B cell (primary cell): Measurements from ENCODE around the gene DLAT. TPM values are rescaled to one million over a fixed set of nuclear protein-coding genes. Genes with fewer than 3 reads are reported as not detected.

Experiments
- ATAC-seq: fragments of 200-7000 bp; cut with Tn5 transposase; one replicate; pipeline ENCODE4 v1.10.0; 2021; ENCODE audit warnings: low read depth, mild to moderate bottlenecking, moderate number of reproducible peaks, moderate library complexity
- CTCF ChIA-PET: fragments of 350-600 bp; sonication (Branson Sonifier 250); formaldehyde crosslinking; loops from one replicate; lab custom pipeline; 2021; ENCODE audit warnings: antibody characterized with exemption, inconsistent platforms; lab: Charles Lee
- POLR2A ChIA-PET: fragments of 350-600 bp; sonication (Branson Sonifier 250); formaldehyde crosslinking; loops from one replicate; lab custom pipeline; 2021; ENCODE audit warnings: antibody characterized with exemption; lab: Charles Lee
- DNase-seq: peaks from one replicate; pipeline ENCODE4 v3.0.0; 2013
- H2AFZ ChIP-seq: 2 replicates; pipeline ENCODE4 v1.6.1; 2012; ENCODE audit warnings: mild to moderate bottlenecking, low read depth, low read length; ENCODE audit not compliant: insufficient read depth, poor library complexity, severe bottlenecking
- H3K27ac ChIP-seq, 2 donors: 1 replicate in 1 of 2; 2 replicates in 1 of 2; pipeline ENCODE4 v1.5.1; 2012 to 2013; ENCODE audit warnings: low read length in 2 of 2, mild to moderate bottlenecking in 2 of 2, moderate library complexity in 1 of 2
- H3K27me3 ChIP-seq, 4 experiments: fragments of 200-600 bp in 1 of 4; sonication (generic) in 1 of 4; replicated peaks in 1 of 4; 1 replicate in 2 of 4; 2 replicates in 2 of 4; pipeline versions ENCODE4 v1.6.1 to v1.7.0; 2013 to 2016; ENCODE audit warnings: low read length in 3 of 4, mild to moderate bottlenecking in 2 of 4, mixed read lengths in 1 of 4, moderate library complexity in 1 of 4; ENCODE audit not compliant: insufficient read depth in 4 of 4, control insufficient read depth in 3 of 4; ENCODE audit errors: control extremely low read depth in 1 of 4
- H3K36me3 ChIP-seq, 2 experiments: replicated peaks in 1 of 2; 1 replicate in 1 of 2; 2 replicates in 1 of 2; pipeline versions ENCODE4 v1.6.1 to v1.7.1; 2013; ENCODE audit warnings: low read length in 1 of 2; ENCODE audit not compliant: insufficient read depth in 2 of 2, control insufficient read depth in 1 of 2; ENCODE audit errors: control extremely low read depth in 1 of 2, extremely low read depth in 1 of 2
- H3K4me1 ChIP-seq, 2 donors: fragments of 200-600 bp in 1 of 2; sonication (generic) in 1 of 2; 1 replicate in 1 of 2; 2 replicates in 1 of 2; pipeline versions ENCODE4 v1.5.1 to v1.6.1; 2013 to 2017; ENCODE audit warnings: low read length in 2 of 2; ENCODE audit not compliant: control insufficient read depth in 2 of 2, insufficient read depth in 2 of 2
- H3K4me2 ChIP-seq: replicated peaks from 2 replicates; pipeline ENCODE3; 2012; ENCODE audit warnings: mild to moderate bottlenecking, low read depth, low read length; ENCODE audit not compliant: poor library complexity, severe bottlenecking
- H3K4me3 ChIP-seq, 5 experiments: fragments of 200-600 bp in 1 of 5; sonication (generic) in 1 of 5; 1 replicate in 3 of 5; 2 replicates in 2 of 5; pipeline versions ENCODE4 v1.5.1 to v1.7.0; 2011 to 2016; ENCODE audit warnings: low read length in 4 of 5, mild to moderate bottlenecking in 4 of 5, low read depth in 2 of 5, control low read depth in 1 of 5, moderate library complexity in 1 of 5; ENCODE audit not compliant: insufficient read depth in 1 of 5; ENCODE audit errors: control extremely low read depth in 1 of 5, extremely low read depth in 1 of 5
- H3K79me2 ChIP-seq: fragments of 200-600 bp; sonication (generic); one replicate; pipeline ENCODE4 v1.6.0; 2016; ENCODE audit warnings: low read length; ENCODE audit not compliant: control insufficient read depth, insufficient read depth
- H3K9ac ChIP-seq: fragments of 200-600 bp; sonication (generic); 2 replicates; pipeline ENCODE4 v1.6.1; 2017; ENCODE audit warnings: mild to moderate bottlenecking, low read length, moderate library complexity
- H3K9me3 ChIP-seq, 3 donors: one replicate each; pipeline versions ENCODE4 v1.6.1 to v1.7.1; 2013; ENCODE audit warnings: low read length in 2 of 3; ENCODE audit not compliant: control insufficient read depth in 2 of 3, insufficient read depth in 1 of 3; ENCODE audit errors: control extremely low read depth in 1 of 3
- H4K20me1 ChIP-seq: 2 replicates; pipeline ENCODE4 v1.6.0; 2012; ENCODE audit warnings: mild to moderate bottlenecking, low read length; ENCODE audit not compliant: insufficient read depth, control insufficient read depth, poor library complexity, severe bottlenecking
- H3K27ac Mint-ChIP-seq: one replicate; pipeline ENCODE4 v1.8.0; 2021; ENCODE audit warnings: mixed read lengths
- H3K27me3 Mint-ChIP-seq: one replicate; pipeline ENCODE4 v1.8.0; 2021; ENCODE audit warnings: mixed read lengths
- H3K4me1 Mint-ChIP-seq: one replicate; pipeline ENCODE4 v1.8.0; 2021; ENCODE audit warnings: mixed read lengths
- H3K4me3 Mint-ChIP-seq: one replicate; pipeline ENCODE4 v1.8.0; 2021; ENCODE audit warnings: mixed read lengths
- H3K9me3 Mint-ChIP-seq: one replicate; pipeline ENCODE4 v1.8.0; 2022; ENCODE audit warnings: mixed read lengths; ENCODE audit not compliant: insufficient read depth
- EZH2 ChIP-seq: IDR thresholded peaks from 2 replicates; pipeline ENCODE4 v1.6.1; 2012; ENCODE audit warnings: borderline replicate concordance, low read depth, mild to moderate bottlenecking, moderate library complexity, low read length; ENCODE audit not compliant: insufficient read depth, poor library complexity, severe bottlenecking
- WGBS: methylation state at CpG from one replicate; pipeline ENCODE4 v1.1.5; 2013; ENCODE audit warnings: missing lambda C conversion rate; ENCODE audit not compliant: insufficient coverage; 5-methylcytosine and 5-hydroxymethylcytosine counted together
- intact Hi-C: fragments of 100-400 bp; cut with micrococcal nuclease; formaldehyde crosslinking; loops from one replicate; pipeline ENCODE4 v1.10.0; 2022
- polyA plus RNA-seq: library from polyadenylated mRNA; depleted of rRNA; stranded (reverse); fragments of >200 nt; gene quantifications from 2 replicates; pipeline ENCODE4 v1.2.3, GENCODE V29; 2012
- total RNA-seq, 2 donors: library from RNA; stranded (reverse); fragments of 120-200 nt in 1 of 2; gene quantifications; 1 replicate in 1 of 2; 2 replicates in 1 of 2; pipeline versions ENCODE4 v1.2.3 to v1.2.4, GENCODE V29; 2013 to 2022
- TF ChIP-seq, protein P1 (sequence below): fragments of 200-600 bp; IDR thresholded peaks from one replicate; pipeline ENCODE4 v1.8.0; 2022; ENCODE audit warnings: antibody characterized with exemption, mild to moderate bottlenecking

DLAT gene
- total and polyA plus RNA-seq, 2 donors (not counting 1 experiment from before 2014, with no cell fraction given) = 8.9 to 19.8 TPM

- no peaks in the 10 kb centered on the region for H3K9me3 Mint-ChIP-seq
- no peaks in the 10 kb centered on the region for H3K27me3 Mint-ChIP-seq
- ChIA-PET POLR2A (no interaction called here), CTCF (no interaction called here)
- Histone ChIP-seq H3K27ac (peak overlapping the region in 1 of 2 donors; percentile 43), H3K36me3 (peaks cover 0 to 3% of the 10 kb centered on the region in 2 experiments), H3K79me2 (peaks cover 23% of the 10 kb centered on the region), H2AFZ (no peak overlapping the region), H4K20me1 (no peaks in the 10 kb centered on the region), H3K9me3 (no peaks in the 10 kb centered on the region), H3K27me3 (no peaks in the 10 kb centered on the region), H3K4me1 (peaks cover 18 to 20% of the 10 kb centered on the region in 2 donors), H3K4me3 (peak overlapping the region in 1 of 5 experiments; percentile 4), H3K9ac (peak overlapping the region; percentile 6), H3K4me2 (peak overlapping the region; percentile 95)
- H3K4me3 Mint-ChIP-seq = peak overlapping the region; percentile 72
- H3K4me1 Mint-ChIP-seq = peaks cover 24% of the 10 kb centered on the region
- 32% methylated on average over 2 of the region's 3 CpGs for WGBS
- TF ChIP-seq EZH2 = no peak
- TF ChIP-seq, protein P1, sequence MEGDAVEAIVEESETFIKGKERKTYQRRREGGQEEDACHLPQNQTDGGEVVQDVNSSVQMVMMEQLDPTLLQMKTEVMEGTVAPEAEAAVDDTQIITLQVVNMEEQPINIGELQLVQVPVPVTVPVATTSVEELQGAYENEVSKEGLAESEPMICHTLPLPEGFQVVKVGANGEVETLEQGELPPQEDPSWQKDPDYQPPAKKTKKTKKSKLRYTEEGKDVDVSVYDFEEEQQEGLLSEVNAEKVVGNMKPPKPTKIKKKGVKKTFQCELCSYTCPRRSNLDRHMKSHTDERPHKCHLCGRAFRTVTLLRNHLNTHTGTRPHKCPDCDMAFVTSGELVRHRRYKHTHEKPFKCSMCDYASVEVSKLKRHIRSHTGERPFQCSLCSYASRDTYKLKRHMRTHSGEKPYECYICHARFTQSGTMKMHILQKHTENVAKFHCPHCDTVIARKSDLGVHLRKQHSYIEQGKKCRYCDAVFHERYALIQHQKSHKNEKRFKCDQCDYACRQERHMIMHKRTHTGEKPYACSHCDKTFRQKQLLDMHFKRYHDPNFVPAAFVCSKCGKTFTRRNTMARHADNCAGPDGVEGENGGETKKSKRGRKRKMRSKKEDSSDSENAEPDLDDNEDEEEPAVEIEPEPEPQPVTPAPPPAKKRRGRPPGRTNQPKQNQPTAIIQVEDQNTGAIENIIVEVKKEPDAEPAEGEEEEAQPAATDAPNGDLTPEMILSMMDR = no peak
- H3K27ac Mint-ChIP-seq = peak overlapping the region; percentile 67
- DNase-seq (peak; percentile 5), ATAC-seq (no peak)
- intact Hi-C loops = loop anchor here (10.0 kb wide), 2 partner anchors 48 to 1728 kb away; partner anchors contain the start of gene RDX
These were observed 2.1 kb upstream of the DLAT start for GRCh38 chr11:112023104-112023503.

GRCh38 chr11:112024178-112024772 lies 933 bp upstream of the DLAT start:
- Mint-ChIP-seq H3K9me3 (no peaks in the 10 kb centered on the region), H3K27me3 (no peaks in the 10 kb centered on the region), H3K27ac (peak overlapping the region; percentile 98), H3K4me1 (peaks cover 29% of the 10 kb centered on the region), H3K4me3 (peak overlapping the region; percentile 100)
- Histone ChIP-seq H3K4me2 (peak overlapping the region; percentile 95), H2AFZ (peak overlapping the region; percentile 99), H3K9me3 (no peaks in the 10 kb centered on the region), H4K20me1 (no peaks in the 10 kb centered on the region), H3K4me3 (peak overlapping the region; percentile 76 to 100 (median 98)), H3K27me3 (no peaks in the 10 kb centered on the region), H3K79me2 (peaks cover 23% of the 10 kb centered on the region), H3K27ac (peak overlapping the region; percentile 75 to 83), H3K9ac (peak overlapping the region; percentile 99), H3K36me3 (peaks cover 0 to 13% of the 10 kb centered on the region in 2 experiments), H3K4me1 (peaks cover 18 to 20% of the 10 kb centered on the region in 2 donors)
- ChIA-PET POLR2A (interaction anchor here (0.6 kb wide), 1 partner anchor 157 kb away, joined by 6 read pairs; no protein-coding TSS in a partner anchor), CTCF (interaction anchor here (1.1 to 1.2 kb wide), 2 partner anchors 48 to 94 kb away, joined by 3 to 4 read pairs; no protein-coding TSS in a partner anchor)
- ATAC-seq (peak; percentile 44), DNase-seq (peak; percentile 73)
- intact Hi-C loops = loop anchor here (2.0 to 10.0 kb wide), 5 partner anchors 49 to 1729 kb away; partner anchors contain the start of genes CFAP68, FDXACB1, PTS and RDX
- 0% methylated on average over 2 of the region's 10 CpGs for WGBS
- TF ChIP-seq, protein P1 = no peak
- TF ChIP-seq EZH2 = no peak
